Vagina (tissue), 2 donors: ENCODE data around the gene ADI1.

Source experiments
- POLR2AphosphoS5 ChIP-seq, 2 donors: sonication (generic); formaldehyde crosslinking; IDR thresholded peaks; one replicate each; pipeline ENCODE4 v1.9.0; 2017; ENCODE audit warnings: antibody characterized with exemption in 2 of 2, mild to moderate bottlenecking in 2 of 2, low read depth in 1 of 2; ENCODE audit not compliant: insufficient read depth in 1 of 2
- TF ChIP-seq, protein P1 (sequence below), 3 experiments: fragments of 450-650 bp in 2 of 3; fragments of 200-600 bp in 1 of 3; sonication (generic) in 1 of 3; IDR thresholded peaks; one replicate each; pipeline ENCODE4 v1.5.1; 2017 to 2019; ENCODE audit warnings: antibody characterized with exemption in 3 of 3, mild to moderate bottlenecking in 2 of 3, moderate library complexity in 2 of 3

DNA sequence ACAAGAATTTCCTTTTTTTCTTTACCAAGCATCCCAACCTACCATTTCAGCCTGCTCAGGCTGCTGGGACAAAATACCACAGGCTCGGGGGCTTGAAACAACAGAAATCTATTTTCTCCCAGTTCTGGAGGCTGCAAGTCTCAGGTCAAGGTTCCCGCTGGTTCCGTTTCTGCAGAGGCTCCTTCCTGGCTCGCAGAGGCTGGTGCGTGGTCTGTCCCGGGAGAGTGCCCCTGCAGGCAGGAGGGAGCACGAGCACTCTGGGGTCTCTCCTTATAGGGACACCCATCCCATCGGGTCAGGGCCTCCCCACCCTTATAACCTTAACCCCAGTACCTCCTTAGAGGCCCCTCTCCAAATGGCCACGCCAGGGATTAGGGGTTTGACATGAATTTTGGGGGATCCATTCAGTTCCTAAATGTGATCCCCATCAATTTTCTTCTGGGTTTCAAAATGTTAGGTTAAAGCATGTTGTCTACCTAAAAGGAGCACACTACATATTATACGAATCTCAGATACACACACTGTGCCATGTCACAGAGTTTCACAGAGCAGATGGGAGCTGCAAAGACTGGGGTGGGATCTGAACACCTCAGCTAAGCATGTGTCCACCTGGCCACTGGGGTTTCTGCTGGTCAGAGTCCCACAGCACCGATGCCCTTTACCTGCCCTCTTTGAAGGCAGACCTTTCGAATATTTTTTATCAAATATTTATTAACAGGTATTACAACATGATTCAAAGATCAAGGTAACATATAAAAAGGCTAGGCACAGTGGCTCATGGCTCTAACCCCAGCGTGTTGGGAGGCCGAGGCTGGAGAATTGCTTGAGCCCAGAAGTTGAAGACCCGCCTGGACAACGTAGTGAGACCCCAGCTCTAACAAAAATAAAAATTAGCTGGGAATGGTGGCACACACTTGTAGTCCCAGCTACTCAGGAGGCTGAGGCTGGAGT lies 17.6 kb upstream of the ADI1 start:
- TF ChIP-seq, protein P1, sequence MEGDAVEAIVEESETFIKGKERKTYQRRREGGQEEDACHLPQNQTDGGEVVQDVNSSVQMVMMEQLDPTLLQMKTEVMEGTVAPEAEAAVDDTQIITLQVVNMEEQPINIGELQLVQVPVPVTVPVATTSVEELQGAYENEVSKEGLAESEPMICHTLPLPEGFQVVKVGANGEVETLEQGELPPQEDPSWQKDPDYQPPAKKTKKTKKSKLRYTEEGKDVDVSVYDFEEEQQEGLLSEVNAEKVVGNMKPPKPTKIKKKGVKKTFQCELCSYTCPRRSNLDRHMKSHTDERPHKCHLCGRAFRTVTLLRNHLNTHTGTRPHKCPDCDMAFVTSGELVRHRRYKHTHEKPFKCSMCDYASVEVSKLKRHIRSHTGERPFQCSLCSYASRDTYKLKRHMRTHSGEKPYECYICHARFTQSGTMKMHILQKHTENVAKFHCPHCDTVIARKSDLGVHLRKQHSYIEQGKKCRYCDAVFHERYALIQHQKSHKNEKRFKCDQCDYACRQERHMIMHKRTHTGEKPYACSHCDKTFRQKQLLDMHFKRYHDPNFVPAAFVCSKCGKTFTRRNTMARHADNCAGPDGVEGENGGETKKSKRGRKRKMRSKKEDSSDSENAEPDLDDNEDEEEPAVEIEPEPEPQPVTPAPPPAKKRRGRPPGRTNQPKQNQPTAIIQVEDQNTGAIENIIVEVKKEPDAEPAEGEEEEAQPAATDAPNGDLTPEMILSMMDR (IDR thresholded peaks at IDR 0.05), result no peak
- no peak for TF ChIP-seq POLR2AphosphoS5 (IDR thresholded peaks at IDR 0.05; ENCODE audit: insufficient read depth in 1 of 2, low read depth in 1 of 2)
